Measurements from ENCODE around the gene CRKL.

Gene CRKL

GRCh38 chr22:20993304-20994127 is 76.3 kb downstream of the CRKL start:
- H3K4me3 ChIP-seq (replicated peaks; ENCODE audit: low read depth, low read length): no peak overlapping the region
- DNase-seq (ENCODE audit: low read depth): no peak
- TF ChIP-seq CTCF (IDR thresholded peaks at IDR 0.05; ENCODE audit: low read length, missing control alignments): no peak

GRCh38 chr22:20994128-20994901 is 77.1 kb downstream of the CRKL start:
- DNase-seq (ENCODE audit: low read depth): no peak
- TF ChIP-seq CTCF (IDR thresholded peaks at IDR 0.05; ENCODE audit: low read length, missing control alignments): no peak

GRCh38 chr22:20994902-20995241 is 77.7 kb downstream of the CRKL start:
- no peak overlapping the region for H3K4me3 ChIP-seq (replicated peaks; ENCODE audit: low read depth, low read length)
- DNase-seq (ENCODE audit: low read depth): no peak
- TF ChIP-seq CTCF (IDR thresholded peaks at IDR 0.05; ENCODE audit: low read length, missing control alignments): no peak

More at GRCh38 chr22:20994128-20994901, 77.1 kb downstream of the CRKL start:
- H3K4me3 ChIP-seq (replicated peaks; ENCODE audit: low read depth, low read length): no peak overlapping the region

- no peak for TF ChIP-seq CTCF (IDR thresholded peaks at IDR 0.05; ENCODE audit: low read length, missing control alignments)
- no peak overlapping the region for H3K4me3 ChIP-seq (replicated peaks; ENCODE audit: low read depth, low read length)
- DNase-seq (ENCODE audit: low read depth): no peak
Measured at GRCh38 chr22:20995329-20996030, 78.3 kb downstream of the CRKL start.

- DNase-seq (ENCODE audit: low read depth): no peak
- no peak for TF ChIP-seq CTCF (IDR thresholded peaks at IDR 0.05; ENCODE audit: low read length, missing control alignments)
- no peak overlapping the region for H3K4me3 ChIP-seq (replicated peaks; ENCODE audit: low read depth, low read length)
Measured at GRCh38 chr22:20996031-20996410, 78.8 kb downstream of the CRKL start.

GRCh38 chr22:20996598-20997535 is 79.7 kb downstream of the CRKL start:
- no peak for DNase-seq (ENCODE audit: low read depth)
- H3K4me3 ChIP-seq (replicated peaks; ENCODE audit: low read depth, low read length): no peak overlapping the region
- TF ChIP-seq CTCF (IDR thresholded peaks at IDR 0.05; ENCODE audit: low read length, missing control alignments): no peak
